IMR-90 (cell line): Measurements from ENCODE around the gene BBIP1. TPM values are rescaled to one million over a fixed set of nuclear protein-coding genes. Genes with fewer than 3 reads are reported as not detected.

Experiments used
- ATAC-seq: fragments of 200-7000 bp; cut with Tn5 transposase; 2 replicates; pipeline ENCODE4 v1.9.1; 2020; ENCODE audit warnings: low read depth, mild to moderate bottlenecking, moderate library complexity
- Bru-seq: library from RNA; stranded (reverse); fragments of 400-500 nt; gene quantifications from one replicate; lab custom pipeline; 2021; lab: Mats Ljungman, UMichigan
- BruChase-seq, 2 experiments: library from RNA; stranded (reverse); fragments of 400-500 nt; gene quantifications; one replicate each; lab custom pipeline; 2021; lab: Mats Ljungman, UMichigan
- BruUV-seq: library from RNA; stranded (reverse); fragments of 400-500 nt; replicated peaks from 2 replicates; lab custom pipeline; 2021; lab: Mats Ljungman, UMichigan
- CTCF ChIA-PET: fragments of 300-600 bp; formaldehyde crosslinking; extraction: SDS; loops from one replicate; lab custom pipeline; 2021; ENCODE audit warnings: antibody characterized with exemption; lab: Yijun Ruan, JAX
- POLR2A ChIA-PET: fragments of 300-600 bp; sonication (Branson Sonifier 250); formaldehyde crosslinking; loops from one replicate; lab custom pipeline; 2022; ENCODE audit warnings: antibody characterized with exemption; ENCODE audit not compliant: unreplicated experiment; lab: Charles Lee
- DNase-seq: peaks from one replicate; pipeline ENCODE4 v3.0.0; 2013
- H2AFZ ChIP-seq: replicated peaks from 2 replicates; pipeline ENCODE3; 2013; ENCODE audit warnings: low read length, mild to moderate bottlenecking; ENCODE audit not compliant: poor library complexity
- H2AK5ac ChIP-seq: 2 replicates; pipeline ENCODE4 v1.6.1; 2013; ENCODE audit warnings: low read depth, low read length, inconsistent platforms
- H2AK9ac ChIP-seq: replicated peaks from 2 replicates; pipeline ENCODE3; 2013; ENCODE audit warnings: mild to moderate bottlenecking, low read depth, low read length, moderate library complexity; ENCODE audit not compliant: poor library complexity
- H2BK120ac ChIP-seq: 2 replicates; pipeline ENCODE4 v1.6.1; 2013; ENCODE audit warnings: low read depth, low read length, inconsistent platforms
- H2BK15ac ChIP-seq: 3 replicates; pipeline ENCODE4 v1.6.1; 2013; ENCODE audit warnings: low read depth, low read length, inconsistent platforms
- H2BK20ac ChIP-seq: 2 replicates; pipeline ENCODE4 v1.6.1; 2013; ENCODE audit warnings: low read depth, mild to moderate bottlenecking, inconsistent platforms, low read length, moderate library complexity
- H2BK5ac ChIP-seq: 2 replicates; pipeline ENCODE4 v1.6.1; 2013; ENCODE audit warnings: mild to moderate bottlenecking, low read depth, low read length, inconsistent platforms; ENCODE audit not compliant: poor library complexity, severe bottlenecking
- H3K14ac ChIP-seq: replicated peaks from 2 replicates; pipeline ENCODE4 v1.6.1; 2013; ENCODE audit warnings: low read depth, low read length, inconsistent platforms
- H3K18ac ChIP-seq: 2 replicates; pipeline ENCODE4 v1.6.1; 2013; ENCODE audit warnings: low read depth, low read length, control low read depth
- H3K23ac ChIP-seq: 2 replicates; pipeline ENCODE4 v1.6.1; 2013; ENCODE audit warnings: low read depth, low read length, inconsistent platforms
- H3K27ac ChIP-seq: 2 replicates; pipeline ENCODE4 v1.5.1; 2013; ENCODE audit warnings: mild to moderate bottlenecking, control low read depth, low read length; ENCODE audit not compliant: insufficient read depth
- H3K27me3 ChIP-seq: 2 replicates; pipeline ENCODE4 v1.6.1; 2013; ENCODE audit warnings: low read length; ENCODE audit not compliant: control insufficient read depth, insufficient read depth
- H3K36me3 ChIP-seq: 2 replicates; pipeline ENCODE4 v1.6.1; 2013; ENCODE audit warnings: low read length, mixed read lengths; ENCODE audit not compliant: control insufficient read depth, insufficient read depth
- H3K4ac ChIP-seq: 2 replicates; pipeline ENCODE4 v1.6.1; 2013; ENCODE audit warnings: low read depth, low read length, inconsistent platforms
- H3K4me1 ChIP-seq: 2 replicates; pipeline ENCODE4 v1.6.1; 2013; ENCODE audit warnings: low read length, mixed read lengths; ENCODE audit not compliant: control insufficient read depth, insufficient read depth
- H3K4me2 ChIP-seq: 2 replicates; pipeline ENCODE4 v1.6.1; 2013; ENCODE audit warnings: low read depth, mild to moderate bottlenecking, control low read depth, low read length, moderate library complexity
- H3K4me3 ChIP-seq: 2 replicates; pipeline ENCODE4 v1.5.1; 2013; ENCODE audit warnings: low read depth, mild to moderate bottlenecking, control low read depth, low read length, moderate library complexity; ENCODE audit not compliant: insufficient read depth
- H3K56ac ChIP-seq: 2 replicates; pipeline ENCODE4 v1.6.1; 2013; ENCODE audit warnings: low read length, inconsistent platforms; ENCODE audit not compliant: insufficient read depth; ENCODE audit errors: extremely low read depth
- H3K79me1 ChIP-seq, 2 experiments: 2 replicates each; pipeline ENCODE4 v1.6.1; 2013; ENCODE audit warnings: low read length in 2 of 2, inconsistent platforms in 1 of 2, low read depth in 1 of 2
- H3K9ac ChIP-seq: 2 replicates; pipeline ENCODE4 v1.6.1; 2013; ENCODE audit warnings: low read depth, low read length, control low read depth
- H3K9me1 ChIP-seq: 2 replicates; pipeline ENCODE4 v1.6.1; 2013; ENCODE audit warnings: low read length, inconsistent platforms; ENCODE audit not compliant: insufficient read depth
- H3K9me3 ChIP-seq: 2 replicates; pipeline ENCODE4 v1.6.1; 2013; ENCODE audit warnings: low read length; ENCODE audit not compliant: control insufficient read depth, insufficient read depth
- H4K20me1 ChIP-seq: 2 replicates; pipeline ENCODE4 v1.6.1; 2013; ENCODE audit warnings: low read length, inconsistent platforms; ENCODE audit not compliant: insufficient read depth
- H4K5ac ChIP-seq: 2 replicates; pipeline ENCODE4 v1.6.1; 2013; ENCODE audit warnings: mild to moderate bottlenecking, low read depth, low read length, control low read depth
- H4K8ac ChIP-seq, 2 experiments: 2 replicates each; pipeline ENCODE4 v1.6.1; 2013; ENCODE audit warnings: low read depth in 2 of 2, low read length in 2 of 2, control low read depth in 1 of 2, inconsistent platforms in 1 of 2
- H4K91ac ChIP-seq: 2 replicates; pipeline ENCODE4 v1.6.1; 2013; ENCODE audit warnings: low read depth, low read length, inconsistent platforms; ENCODE audit not compliant: insufficient read depth
- CEBPB ChIP-seq: IDR thresholded peaks from 2 replicates; pipeline ENCODE4 v1.6.1; 2012; ENCODE audit warnings: low read depth, low read length, improper control_type of control experiment
- CHD1 ChIP-seq: IDR thresholded peaks from 2 replicates; pipeline ENCODE4 v1.6.1; 2012; ENCODE audit warnings: low read depth, low read length, improper control_type of control experiment
- MAFK ChIP-seq: IDR thresholded peaks from 2 replicates; pipeline ENCODE4 v1.6.1; 2012; ENCODE audit warnings: low read depth, low read length, improper control_type of control experiment
- NFE2L2 ChIP-seq: fragments of 150-350 bp; IDR thresholded peaks from 2 replicates; pipeline ENCODE4 v1.6.1; 2016; ENCODE audit warnings: low read depth, mild to moderate bottlenecking, low read length
- POLR2A ChIP-seq: IDR thresholded peaks from 2 replicates; pipeline ENCODE4 v1.6.1; 2012; ENCODE audit warnings: mild to moderate bottlenecking, low read depth, low read length
- RAD21 ChIP-seq: IDR thresholded peaks from 2 replicates; pipeline ENCODE4 v1.6.1; 2012; ENCODE audit warnings: low read length, improper control_type of control experiment
- RCOR1 ChIP-seq: IDR thresholded peaks from 2 replicates; pipeline ENCODE4 v1.6.1; 2012; ENCODE audit warnings: mild to moderate bottlenecking, low read length, improper control_type of control experiment; ENCODE audit not compliant: insufficient replicate concordance
- USF2 ChIP-seq: fragments of 150-350 bp; IDR thresholded peaks from 2 replicates; pipeline ENCODE4 v1.6.1; 2017; ENCODE audit warnings: mild to moderate bottlenecking, antibody characterized with exemption, low read length, low read depth
- WGBS, 2 experiments: methylation state at CpG; one replicate each; pipeline versions ENCODE4 v1.1.5 to v1.1.7; 2013; ENCODE audit warnings: missing lambda C conversion rate in 2 of 2; ENCODE audit not compliant: insufficient read length in 1 of 2; ENCODE audit errors: extremely low coverage in 2 of 2; 5-methylcytosine and 5-hydroxymethylcytosine counted together
- dilution Hi-C: fragments of 300-500 bp; cut with HindIII; formaldehyde crosslinking; loops from one replicate; pipeline ENCODE4 v1.14.3; 2018; ENCODE audit warnings: low sequenced_read_pairs; ENCODE audit not compliant: unreplicated experiment
- in situ Hi-C: fragments of 300-500 bp; cut with MboI; formaldehyde crosslinking; loops from 3 replicates; pipeline ENCODE4 v1.14.3; 2019; ENCODE audit warnings: low sequenced_read_pairs, inconsistent platforms, mixed read lengths
- intact Hi-C: fragments of 100-400 bp; cut with micrococcal nuclease; formaldehyde crosslinking; loops from 2 replicates; pipeline ENCODE4 v1.10.0; 2022
- long read RNA-seq: library from polyadenylated mRNA; unstranded; transcript quantifications from one replicate; pipeline ENCODE4 v2.0.0, GENCODE V29; 2021; ENCODE audit not compliant: unreplicated experiment
- polyA plus RNA-seq, 3 experiments: library from polyadenylated mRNA; depleted of rRNA; stranded (reverse); fragments of >200 nt; gene quantifications; 2 replicates each; pipeline ENCODE4 v1.2.3, GENCODE V29; 2012; ENCODE audit warnings: low replicate concordance in 1 of 3
- total RNA-seq: library from RNA; depleted of rRNA; stranded (reverse); fragments of >200 nt; gene quantifications from 2 replicates; pipeline ENCODE4 v1.2.3, GENCODE V29; 2012; rRNA removed
- TF ChIP-seq, protein P1 (sequence below): fragments of 150-350 bp; IDR thresholded peaks from 2 replicates; pipeline ENCODE4 v1.6.1; 2016; ENCODE audit warnings: low read depth, mild to moderate bottlenecking, low read length, moderate library complexity, borderline replicate concordance
- TF ChIP-seq, protein P2 (sequence below): conservative IDR thresholded peaks from 2 replicates; pipeline ENCODE4 v1.5.1; 2012; ENCODE audit warnings: mild to moderate bottlenecking, low read depth, low read length, improper control_type of control experiment

Gene BBIP1, protein sequence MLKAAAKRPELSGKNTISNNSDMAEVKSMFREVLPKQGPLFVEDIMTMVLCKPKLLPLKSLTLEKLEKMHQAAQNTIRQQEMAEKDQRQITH
- total RNA-seq (17.4 and 21.7 TPM in 2 replicates), polyA plus RNA-seq (2012; rRNA removed) (14.4 and 19.9 TPM in 2 replicates), Bru-seq, nascent RNA (percentile 71 among the genes with signal in this experiment), BruChase-seq, experiment 1, labeled RNA remaining after a 6-hour chase (percentile 67 among the genes with signal in this experiment), BruChase-seq, experiment 2, labeled RNA remaining after a 2-hour chase (percentile 78 among the genes with signal in this experiment)
- 1.6 and 2.9 TPM in 2 replicates for polyA plus RNA-seq (2012; cell fraction: cytosol; rRNA removed)
- 2.9 and 37.6 TPM in 2 replicates for polyA plus RNA-seq (2012; cell fraction: nucleus; rRNA removed; ENCODE audit: low replicate concordance)
- long read RNA-seq, full-length matches to known transcripts = 5 of 13 reads
- long read RNA-seq, partial matches to known transcripts = 3 of 13 reads
- long read RNA-seq, other reads (novel, unspliced or antisense) = 5 of 13 reads

DNA sequence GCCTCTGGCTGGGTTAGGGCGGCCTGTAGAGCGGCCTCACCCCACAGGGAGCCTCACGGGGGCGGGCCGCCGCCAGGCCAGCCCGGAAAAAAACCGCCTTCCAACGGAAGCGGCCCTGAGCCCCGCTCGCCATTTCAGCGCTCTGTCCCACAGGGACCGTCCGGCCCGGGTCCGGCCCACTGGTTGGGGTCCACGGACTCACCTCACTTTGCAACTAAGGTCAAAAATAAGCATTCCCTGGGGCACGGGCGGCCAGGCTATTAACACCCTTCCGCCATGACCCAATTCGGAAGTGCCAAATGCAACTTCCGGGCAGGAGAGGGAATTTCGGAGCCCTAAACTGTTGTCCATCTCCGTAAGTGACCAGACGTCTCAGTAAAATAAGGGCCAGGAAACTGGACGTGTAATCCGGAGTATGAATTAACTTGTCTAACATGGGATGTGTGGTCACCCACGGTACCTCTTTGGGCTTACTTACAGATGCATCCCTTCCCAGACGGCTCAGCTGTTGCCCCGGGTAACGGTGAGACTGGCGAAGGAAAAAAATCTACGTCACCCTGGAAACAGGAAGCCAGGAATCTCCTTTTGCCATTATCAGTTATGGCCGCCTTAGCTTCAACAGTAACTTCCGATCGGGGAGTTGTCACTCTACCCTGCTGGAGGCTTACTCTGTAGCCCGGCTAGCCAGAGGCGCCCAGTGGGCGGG, at the start of gene BBIP1:
Gene BBIP1 (minus strand): TSS at position 538 of the 706 bp plus-strand sequence. CDS start 1,023 bp downstream, outside the sequence.
- Histone ChIP-seq H4K8ac (peak within 1 kb of the TSS; percentile 94 to 98), H3K36me3 (no peaks in the 10 kb centered on the region), H3K56ac (peak within 1 kb of the TSS; percentile 99), H2BK120ac (peak within 1 kb of the TSS; percentile 92), H4K91ac (peak within 1 kb of the TSS; percentile 97), H3K4ac (peak within 1 kb of the TSS; percentile 97), H3K4me3 (peak within 1 kb of the TSS; percentile 76), H3K14ac (peak within 1 kb of the TSS; percentile 99), H3K27me3 (no peaks in the 10 kb centered on the region), H3K4me2 (peak within 1 kb of the TSS; percentile 95), H3K27ac (peak within 1 kb of the TSS; percentile 93), H4K20me1 (peaks cover 20% of the 10 kb centered on the region; the same call in 1 of the 2 replicates), H3K9me1 (peaks cover 4% of the 10 kb centered on the region), H2BK20ac (peak within 1 kb of the TSS; percentile 70), H3K9ac (peak within 1 kb of the TSS; percentile 92), H3K23ac (peak within 1 kb of the TSS; percentile 100), H2BK15ac (peak within 1 kb of the TSS; percentile 99; the same call in 2 of the 3 replicates), H3K4me1 (peaks cover 8% of the 10 kb centered on the region; the same call in 1 of the 2 replicates), H3K9me3 (no peaks in the 10 kb centered on the region), H2AK9ac (peak within 1 kb of the TSS; percentile 90), H2AFZ (peak within 1 kb of the TSS; percentile 96), H3K79me1 (peaks cover 8 to 30% of the 10 kb centered on the region in 2 experiments; a peak in 3 of 4 replicates), H3K18ac (peak within 1 kb of the TSS; percentile 85), H2AK5ac (peak within 1 kb of the TSS; percentile 83), H4K5ac (peak within 1 kb of the TSS; percentile 88), H2BK5ac (peak within 1 kb of the TSS; percentile 94)
- no TSS peak for BruUV-seq
- 0% methylated on average over 4 of the region's 40 CpGs; no CpG with 5 or more reads in 1 of the 2 experiments for WGBS, 2 experiments
- POLR2A ChIA-PET = interaction anchor here (0.6 to 1.7 kb wide), 7 partner anchors 9 to 491 kb away, joined by 3 to 9 read pairs (median 4); no protein-coding TSS in a partner anchor
- DNase-seq = peak; percentile 100
- ATAC-seq = peak; percentile 88
- dilution Hi-C loops (no loop called here), intact Hi-C loops (loop anchor here (2.0 to 10.0 kb wide), 2 partner anchors 114 to 614 kb away; partner anchors contain the start of gene SMNDC1), in situ Hi-C loops (no loop called here)
- CTCF ChIA-PET = interaction anchor here (0.8 to 1.5 kb wide), 6 partner anchors 9 to 1219 kb away, joined by 3 to 5 read pairs (median 3); no protein-coding TSS in a partner anchor
- TF ChIP-seq CHD1 (no peak; the same call in 1 of the 2 replicates), POLR2A (peak; percentile 97), USF2 (0 out of 2 replicates have a peak, but pooled peaks have one; percentile 5), RAD21 (no peak), CEBPB (no peak), MAFK (no peak), NFE2L2 (no peak), RCOR1 (no peak)
- TF ChIP-seq, protein P1, sequence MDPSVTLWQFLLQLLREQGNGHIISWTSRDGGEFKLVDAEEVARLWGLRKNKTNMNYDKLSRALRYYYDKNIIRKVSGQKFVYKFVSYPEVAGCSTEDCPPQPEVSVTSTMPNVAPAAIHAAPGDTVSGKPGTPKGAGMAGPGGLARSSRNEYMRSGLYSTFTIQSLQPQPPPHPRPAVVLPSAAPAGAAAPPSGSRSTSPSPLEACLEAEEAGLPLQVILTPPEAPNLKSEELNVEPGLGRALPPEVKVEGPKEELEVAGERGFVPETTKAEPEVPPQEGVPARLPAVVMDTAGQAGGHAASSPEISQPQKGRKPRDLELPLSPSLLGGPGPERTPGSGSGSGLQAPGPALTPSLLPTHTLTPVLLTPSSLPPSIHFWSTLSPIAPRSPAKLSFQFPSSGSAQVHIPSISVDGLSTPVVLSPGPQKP = peak; percentile 69; the same call in 1 of the 2 replicates
- TF ChIP-seq, protein P2, sequence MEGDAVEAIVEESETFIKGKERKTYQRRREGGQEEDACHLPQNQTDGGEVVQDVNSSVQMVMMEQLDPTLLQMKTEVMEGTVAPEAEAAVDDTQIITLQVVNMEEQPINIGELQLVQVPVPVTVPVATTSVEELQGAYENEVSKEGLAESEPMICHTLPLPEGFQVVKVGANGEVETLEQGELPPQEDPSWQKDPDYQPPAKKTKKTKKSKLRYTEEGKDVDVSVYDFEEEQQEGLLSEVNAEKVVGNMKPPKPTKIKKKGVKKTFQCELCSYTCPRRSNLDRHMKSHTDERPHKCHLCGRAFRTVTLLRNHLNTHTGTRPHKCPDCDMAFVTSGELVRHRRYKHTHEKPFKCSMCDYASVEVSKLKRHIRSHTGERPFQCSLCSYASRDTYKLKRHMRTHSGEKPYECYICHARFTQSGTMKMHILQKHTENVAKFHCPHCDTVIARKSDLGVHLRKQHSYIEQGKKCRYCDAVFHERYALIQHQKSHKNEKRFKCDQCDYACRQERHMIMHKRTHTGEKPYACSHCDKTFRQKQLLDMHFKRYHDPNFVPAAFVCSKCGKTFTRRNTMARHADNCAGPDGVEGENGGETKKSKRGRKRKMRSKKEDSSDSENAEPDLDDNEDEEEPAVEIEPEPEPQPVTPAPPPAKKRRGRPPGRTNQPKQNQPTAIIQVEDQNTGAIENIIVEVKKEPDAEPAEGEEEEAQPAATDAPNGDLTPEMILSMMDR = no peak
